HEK293 (cell line): ENCODE data around the gene TSC22D1.

ENCODE experiments used
- HOXA7 ChIP-seq: sonication (generic); formaldehyde crosslinking; IDR thresholded peaks from 2 replicates; pipeline ENCODE4 v1.8.1; 2022; ENCODE audit warnings: missing genetic modification reagents, borderline replicate concordance
- MEIS1 ChIP-seq: sonication (generic); formaldehyde crosslinking; IDR thresholded peaks from 2 replicates; pipeline ENCODE4 v1.8.1; 2022; ENCODE audit warnings: missing genetic modification reagents, mild to moderate bottlenecking, borderline replicate concordance
- SCRT2 ChIP-seq: fragments of 450-650 bp; formaldehyde crosslinking; IDR thresholded peaks from 2 replicates; pipeline ENCODE4 v1.5.1; 2016; ENCODE audit warnings: missing biosample characterization, missing genetic modification characterization
- ZNF354C ChIP-seq: fragments of 450-650 bp; formaldehyde crosslinking; IDR thresholded peaks from 2 replicates; pipeline ENCODE4 v1.5.1; 2016; ENCODE audit warnings: missing biosample characterization, missing genetic modification characterization, low read depth, borderline replicate concordance
- TF ChIP-seq, protein P1 (sequence below): fragments of 450-650 bp; formaldehyde crosslinking; IDR thresholded peaks from 2 replicates; pipeline ENCODE4 v1.5.1; 2017; ENCODE audit warnings: missing biosample characterization, missing genetic modification characterization
- TF ChIP-seq, protein P2 (sequence below): IDR thresholded peaks from 2 replicates; pipeline ENCODE4 v1.6.1; 2011; ENCODE audit warnings: mild to moderate bottlenecking, low read depth, low read length, borderline replicate concordance

DNA sequence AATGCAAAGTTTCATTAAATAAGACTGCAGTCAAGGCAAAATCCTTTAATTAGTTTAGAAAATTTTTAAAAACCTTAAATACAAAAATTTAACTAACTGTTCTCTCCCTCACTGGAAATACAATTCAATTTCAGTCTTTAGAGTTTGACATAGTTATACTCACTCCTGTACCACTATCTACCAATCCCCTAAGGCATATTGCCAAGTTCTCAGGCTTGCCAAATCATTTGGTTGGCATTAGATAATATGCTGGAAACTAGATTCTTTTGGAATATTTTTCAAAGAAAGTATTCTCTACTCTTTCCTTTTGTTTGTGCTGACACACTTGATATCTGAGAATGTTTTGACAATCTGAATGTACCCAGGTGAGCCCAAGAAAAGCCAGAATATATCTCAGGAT is 77.2 kb downstream of the TSC22D1 start:
- TF ChIP-seq, protein P1, sequence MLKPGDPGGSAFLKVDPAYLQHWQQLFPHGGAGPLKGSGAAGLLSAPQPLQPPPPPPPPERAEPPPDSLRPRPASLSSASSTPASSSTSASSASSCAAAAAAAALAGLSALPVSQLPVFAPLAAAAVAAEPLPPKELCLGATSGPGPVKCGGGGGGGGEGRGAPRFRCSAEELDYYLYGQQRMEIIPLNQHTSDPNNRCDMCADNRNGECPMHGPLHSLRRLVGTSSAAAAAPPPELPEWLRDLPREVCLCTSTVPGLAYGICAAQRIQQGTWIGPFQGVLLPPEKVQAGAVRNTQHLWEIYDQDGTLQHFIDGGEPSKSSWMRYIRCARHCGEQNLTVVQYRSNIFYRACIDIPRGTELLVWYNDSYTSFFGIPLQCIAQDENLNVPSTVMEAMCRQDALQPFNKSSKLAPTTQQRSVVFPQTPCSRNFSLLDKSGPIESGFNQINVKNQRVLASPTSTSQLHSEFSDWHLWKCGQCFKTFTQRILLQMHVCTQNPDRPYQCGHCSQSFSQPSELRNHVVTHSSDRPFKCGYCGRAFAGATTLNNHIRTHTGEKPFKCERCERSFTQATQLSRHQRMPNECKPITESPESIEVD: no peak
- TF ChIP-seq, protein P2, sequence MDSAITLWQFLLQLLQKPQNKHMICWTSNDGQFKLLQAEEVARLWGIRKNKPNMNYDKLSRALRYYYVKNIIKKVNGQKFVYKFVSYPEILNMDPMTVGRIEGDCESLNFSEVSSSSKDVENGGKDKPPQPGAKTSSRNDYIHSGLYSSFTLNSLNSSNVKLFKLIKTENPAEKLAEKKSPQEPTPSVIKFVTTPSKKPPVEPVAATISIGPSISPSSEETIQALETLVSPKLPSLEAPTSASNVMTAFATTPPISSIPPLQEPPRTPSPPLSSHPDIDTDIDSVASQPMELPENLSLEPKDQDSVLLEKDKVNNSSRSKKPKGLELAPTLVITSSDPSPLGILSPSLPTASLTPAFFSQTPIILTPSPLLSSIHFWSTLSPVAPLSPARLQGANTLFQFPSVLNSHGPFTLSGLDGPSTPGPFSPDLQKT: no peak
- TF ChIP-seq ZNF354C: no peak
- TF ChIP-seq SCRT2: no peak
- TF ChIP-seq HOXA7 (CRISPR knock-in tag): no peak
- no peak for TF ChIP-seq MEIS1 (CRISPR knock-in tag)
